Endothelial cell (in vitro differentiated cells): ENCODE results near the gene CLECL1. TPM values are rescaled to one million over a fixed set of nuclear protein-coding genes. Genes with fewer than 3 reads are reported as not detected.
"Not testable (repeated sequence)": the region's sequence is repeated elsewhere in the genome, so short reads cannot be mapped to it uniquely, and the experiment has no call there.

Experiments used
- DNase-seq: peaks from one replicate; pipeline ENCODE4 v3.0.0; 2021; ENCODE audit warnings: low spot score
- H3K27ac Mint-ChIP-seq: one replicate; pipeline ENCODE4 v1.8.0; 2021; ENCODE audit warnings: mixed read lengths, inconsistent platforms; ENCODE audit not compliant: unreplicated experiment
- H3K27me3 Mint-ChIP-seq: one replicate; pipeline ENCODE4 v1.8.0; 2021; ENCODE audit warnings: mild to moderate bottlenecking, moderate library complexity, mixed read lengths, inconsistent platforms; ENCODE audit not compliant: unreplicated experiment
- H3K36me3 Mint-ChIP-seq: one replicate; pipeline ENCODE4 v1.8.0; 2021; ENCODE audit warnings: mild to moderate bottlenecking, low read depth, mixed read lengths, inconsistent platforms; ENCODE audit not compliant: unreplicated experiment
- H3K4me1 Mint-ChIP-seq: one replicate; pipeline ENCODE4 v1.8.0; 2021; ENCODE audit warnings: mild to moderate bottlenecking, mixed read lengths, inconsistent platforms; ENCODE audit not compliant: unreplicated experiment
- H3K4me3 Mint-ChIP-seq: one replicate; pipeline ENCODE4 v1.8.0; 2021; ENCODE audit warnings: mild to moderate bottlenecking, mixed read lengths, inconsistent platforms; ENCODE audit not compliant: unreplicated experiment
- H3K9me3 Mint-ChIP-seq: one replicate; pipeline ENCODE4 v1.8.0; 2021; ENCODE audit warnings: mixed read lengths, inconsistent platforms; ENCODE audit not compliant: unreplicated experiment
- total RNA-seq: library from RNA; stranded (reverse); fragmentation: NEBNext Ultra II Directional; extraction: Animal tissue kit (Norgen Biotek cat#: 25700); gene quantifications from one replicate; pipeline ENCODE4 v1.2.1, GENCODE V29; 2021; ENCODE audit not compliant: unreplicated experiment
- TF ChIP-seq, protein P1 (sequence below): fragments of 200-600 bp; sonication (generic); IDR thresholded peaks from one replicate; pipeline ENCODE4 v1.5.0; 2021; ENCODE audit warnings: antibody characterized with exemption; ENCODE audit not compliant: unreplicated experiment

CLECL1 gene
- total RNA-seq, 1 donor from 2014 or later = not detected

DNA sequence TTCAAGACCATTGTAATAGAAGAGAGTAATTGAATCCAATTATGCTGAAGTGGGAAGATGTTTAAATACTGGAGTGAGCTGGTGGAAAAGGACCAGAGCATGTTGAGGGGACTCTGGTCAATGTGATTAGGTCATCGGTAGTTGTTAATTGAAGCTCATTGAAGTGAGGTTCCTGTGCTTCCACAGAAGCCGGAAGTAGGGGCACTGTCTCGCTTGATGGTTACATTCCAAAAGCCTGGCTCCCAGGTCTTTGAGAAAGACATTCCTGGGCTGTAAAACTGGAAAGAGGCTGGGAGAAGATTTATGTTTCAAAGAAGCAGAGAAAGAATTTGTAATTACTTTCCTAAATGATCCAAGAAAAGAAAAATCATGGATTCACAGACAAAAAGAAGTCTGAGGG lies 12.3 kb upstream of the CLECL1 start:
- peaks cover 10% of the 10 kb centered on the region for H3K4me1 Mint-ChIP-seq
- H3K9me3 Mint-ChIP-seq = no peaks in the 10 kb centered on the region
- TF ChIP-seq, protein P1, sequence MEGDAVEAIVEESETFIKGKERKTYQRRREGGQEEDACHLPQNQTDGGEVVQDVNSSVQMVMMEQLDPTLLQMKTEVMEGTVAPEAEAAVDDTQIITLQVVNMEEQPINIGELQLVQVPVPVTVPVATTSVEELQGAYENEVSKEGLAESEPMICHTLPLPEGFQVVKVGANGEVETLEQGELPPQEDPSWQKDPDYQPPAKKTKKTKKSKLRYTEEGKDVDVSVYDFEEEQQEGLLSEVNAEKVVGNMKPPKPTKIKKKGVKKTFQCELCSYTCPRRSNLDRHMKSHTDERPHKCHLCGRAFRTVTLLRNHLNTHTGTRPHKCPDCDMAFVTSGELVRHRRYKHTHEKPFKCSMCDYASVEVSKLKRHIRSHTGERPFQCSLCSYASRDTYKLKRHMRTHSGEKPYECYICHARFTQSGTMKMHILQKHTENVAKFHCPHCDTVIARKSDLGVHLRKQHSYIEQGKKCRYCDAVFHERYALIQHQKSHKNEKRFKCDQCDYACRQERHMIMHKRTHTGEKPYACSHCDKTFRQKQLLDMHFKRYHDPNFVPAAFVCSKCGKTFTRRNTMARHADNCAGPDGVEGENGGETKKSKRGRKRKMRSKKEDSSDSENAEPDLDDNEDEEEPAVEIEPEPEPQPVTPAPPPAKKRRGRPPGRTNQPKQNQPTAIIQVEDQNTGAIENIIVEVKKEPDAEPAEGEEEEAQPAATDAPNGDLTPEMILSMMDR = no peak
- DNase-seq = no peak
- H3K27ac Mint-ChIP-seq = no peak overlapping the region
- H3K4me3 Mint-ChIP-seq = no peak overlapping the region
- no peaks in the 10 kb centered on the region for H3K27me3 Mint-ChIP-seq
- no peaks in the 10 kb centered on the region for H3K36me3 Mint-ChIP-seq

DNA sequence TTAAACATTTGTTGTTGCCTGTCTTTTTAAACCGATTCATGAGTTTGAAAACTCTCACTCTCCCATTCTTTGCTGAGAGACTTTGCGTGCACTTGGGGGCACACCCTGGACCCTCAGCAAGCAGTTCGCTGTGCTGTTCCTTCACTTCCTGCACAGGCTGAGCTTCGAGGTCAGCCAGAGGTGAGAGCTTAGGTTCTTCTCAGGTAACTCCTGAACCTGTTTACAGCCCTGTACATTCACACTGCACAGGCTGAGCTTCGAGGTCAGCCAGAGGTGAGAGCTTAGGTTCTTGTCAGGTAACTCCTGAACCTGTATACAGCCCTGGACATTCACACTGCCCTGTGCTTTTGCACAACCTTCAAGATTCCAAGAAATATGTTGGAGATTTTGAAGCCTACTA lies 9.8 kb upstream of the CLECL1 start:
- peaks cover 13% of the 10 kb centered on the region for H3K4me1 Mint-ChIP-seq
- H3K9me3 Mint-ChIP-seq = no peaks in the 10 kb centered on the region
- H3K27me3 Mint-ChIP-seq = no peaks in the 10 kb centered on the region
- no peaks in the 10 kb centered on the region for H3K36me3 Mint-ChIP-seq
- DNase-seq = no peak
- no peak overlapping the region for H3K27ac Mint-ChIP-seq
- TF ChIP-seq, protein P1 = no peak
- no peak overlapping the region for H3K4me3 Mint-ChIP-seq

DNA sequence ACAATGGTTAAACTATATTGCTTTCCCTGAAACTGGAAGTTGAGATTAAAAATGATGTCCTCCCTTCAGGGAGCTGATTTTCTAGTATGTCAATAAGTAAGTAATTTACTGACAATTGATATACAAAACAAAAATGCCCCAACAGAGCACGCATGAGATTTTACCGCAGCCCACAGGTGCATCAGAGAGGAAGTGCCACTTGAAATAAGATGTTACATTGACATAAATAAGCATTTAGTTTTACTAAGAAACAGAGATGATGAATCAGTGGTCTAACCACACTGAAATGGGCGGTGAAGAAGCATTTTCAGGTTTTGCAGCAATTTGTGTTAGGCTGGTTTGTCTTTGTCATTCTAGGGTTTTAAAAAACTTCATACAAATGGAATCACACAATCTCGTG lies 8.8 kb upstream of the CLECL1 start:
- Mint-ChIP-seq H3K27ac (no peak overlapping the region), H3K4me1 (peaks cover 9% of the 10 kb centered on the region), H3K4me3 (no peak overlapping the region), H3K36me3 (no peaks in the 10 kb centered on the region), H3K9me3 (no peaks in the 10 kb centered on the region), H3K27me3 (no peaks in the 10 kb centered on the region)
- TF ChIP-seq, protein P1 = no peak
- DNase-seq = no peak

DNA sequence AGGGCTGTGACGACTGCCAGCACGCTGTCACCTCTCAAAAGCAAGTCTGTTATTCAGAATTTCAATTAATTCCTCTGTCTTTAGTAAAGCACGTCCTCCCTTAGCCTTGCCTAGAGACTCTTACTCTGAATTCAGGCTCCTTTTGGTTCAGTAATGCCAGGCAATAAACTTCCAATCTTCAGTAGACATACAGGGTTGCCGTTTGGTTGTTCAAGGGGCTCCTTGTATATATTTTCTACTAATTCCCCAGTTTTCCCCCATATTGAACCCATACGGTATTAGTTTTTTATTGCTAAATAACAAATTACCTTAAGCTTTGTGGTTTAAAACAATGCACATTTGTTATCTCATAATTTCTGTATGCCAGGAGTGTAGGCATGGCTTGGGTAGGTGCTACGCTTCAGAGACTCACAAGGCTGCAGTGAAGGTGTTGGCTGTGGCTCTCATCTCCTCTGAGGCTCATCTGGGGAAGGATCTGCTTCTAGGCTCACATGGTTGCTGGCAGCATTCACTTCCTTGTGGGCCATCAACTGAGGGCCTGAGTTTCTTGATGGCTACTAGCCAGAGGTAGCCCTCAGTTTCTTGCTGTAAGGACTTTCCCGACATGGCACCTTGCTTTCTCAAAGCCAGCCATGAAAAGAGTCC lies 7.3 kb upstream of the CLECL1 start:
- H3K36me3 Mint-ChIP-seq = no peaks in the 10 kb centered on the region
- TF ChIP-seq, protein P1 = no peak
- H3K4me3 Mint-ChIP-seq = peak overlapping the region; percentile 77
- H3K4me1 Mint-ChIP-seq = peaks cover 7% of the 10 kb centered on the region
- no peaks in the 10 kb centered on the region for H3K27me3 Mint-ChIP-seq
- H3K9me3 Mint-ChIP-seq = no peaks in the 10 kb centered on the region
- no peak for DNase-seq
- H3K27ac Mint-ChIP-seq = no peak overlapping the region

DNA sequence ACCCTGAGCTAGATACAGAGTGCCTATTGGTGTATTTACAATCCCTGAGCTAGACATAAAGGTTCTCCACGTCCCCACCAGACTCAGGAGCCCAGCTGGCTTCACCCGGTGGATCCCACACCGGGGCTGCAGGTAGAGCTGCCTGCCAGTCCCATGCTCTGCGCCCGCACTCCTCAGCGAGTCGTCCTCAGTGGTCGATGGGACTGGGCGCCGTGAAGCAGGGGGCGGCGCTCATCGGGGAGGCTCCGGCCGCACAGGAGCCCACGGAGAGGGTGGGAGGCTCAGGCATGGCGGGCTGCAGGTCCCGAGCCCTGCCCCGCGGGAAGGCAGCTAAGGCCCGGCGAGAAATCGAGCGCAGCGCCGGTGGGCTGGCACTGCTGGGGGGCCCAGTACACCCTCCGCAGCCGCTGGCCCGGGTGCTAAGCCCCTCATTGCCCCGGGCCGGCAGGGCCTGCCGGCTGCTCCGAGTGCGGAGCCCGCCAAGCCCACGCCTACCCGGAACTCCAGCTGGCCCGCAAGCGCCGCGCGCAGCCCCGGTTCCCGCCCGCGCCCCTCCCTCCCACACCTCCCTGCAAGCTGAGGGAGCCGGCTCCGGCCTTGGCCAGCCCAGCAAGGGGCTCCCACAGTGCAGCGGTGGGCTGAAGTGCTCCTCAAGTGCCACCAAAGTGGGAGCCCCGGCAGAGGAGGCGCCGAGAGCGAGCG lies 6.7 kb upstream of the CLECL1 start:
- not testable (repeated sequence) for H3K4me3 Mint-ChIP-seq, DNase-seq, H3K27me3 Mint-ChIP-seq, H3K9me3 Mint-ChIP-seq, H3K4me1 Mint-ChIP-seq, H3K36me3 Mint-ChIP-seq, H3K27ac Mint-ChIP-seq

DNA sequence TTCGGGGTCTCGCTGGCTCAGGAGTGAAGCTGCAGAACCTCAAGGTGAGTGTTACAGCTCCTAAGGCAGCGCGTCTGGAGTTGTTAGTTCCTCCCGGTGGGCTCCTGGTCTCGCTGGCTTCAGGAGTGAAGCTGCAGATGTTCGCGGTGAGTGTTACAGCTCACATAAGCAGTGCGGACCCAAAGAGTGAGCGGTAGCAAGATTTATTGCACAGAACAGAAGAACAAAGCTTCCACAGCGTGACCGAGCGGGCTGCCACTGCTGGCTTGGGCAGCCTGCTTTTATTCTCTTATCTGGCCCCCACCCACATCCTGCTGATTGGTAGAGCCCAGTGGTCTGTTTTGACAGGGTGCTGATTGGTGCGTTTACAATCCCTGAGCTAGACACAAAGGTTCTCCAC lies 6.0 kb upstream of the CLECL1 start:
- H3K36me3 Mint-ChIP-seq, H3K4me1 Mint-ChIP-seq, H3K9me3 Mint-ChIP-seq, H3K4me3 Mint-ChIP-seq, H3K27me3 Mint-ChIP-seq, H3K27ac Mint-ChIP-seq, DNase-seq: not testable (repeated sequence)
